ENCODE measurements around the gene PDZD8. TPM values are rescaled to one million over a fixed set of nuclear protein-coding genes. Genes with fewer than 3 reads are reported as not detected.

The PDZD8 gene
- total RNA-seq, 5 donors from 2014 or later (not counting 1 experiment from before 2014, with no cell fraction given) = 12.8 to 20.8 (median 19.4) TPM

DNA sequence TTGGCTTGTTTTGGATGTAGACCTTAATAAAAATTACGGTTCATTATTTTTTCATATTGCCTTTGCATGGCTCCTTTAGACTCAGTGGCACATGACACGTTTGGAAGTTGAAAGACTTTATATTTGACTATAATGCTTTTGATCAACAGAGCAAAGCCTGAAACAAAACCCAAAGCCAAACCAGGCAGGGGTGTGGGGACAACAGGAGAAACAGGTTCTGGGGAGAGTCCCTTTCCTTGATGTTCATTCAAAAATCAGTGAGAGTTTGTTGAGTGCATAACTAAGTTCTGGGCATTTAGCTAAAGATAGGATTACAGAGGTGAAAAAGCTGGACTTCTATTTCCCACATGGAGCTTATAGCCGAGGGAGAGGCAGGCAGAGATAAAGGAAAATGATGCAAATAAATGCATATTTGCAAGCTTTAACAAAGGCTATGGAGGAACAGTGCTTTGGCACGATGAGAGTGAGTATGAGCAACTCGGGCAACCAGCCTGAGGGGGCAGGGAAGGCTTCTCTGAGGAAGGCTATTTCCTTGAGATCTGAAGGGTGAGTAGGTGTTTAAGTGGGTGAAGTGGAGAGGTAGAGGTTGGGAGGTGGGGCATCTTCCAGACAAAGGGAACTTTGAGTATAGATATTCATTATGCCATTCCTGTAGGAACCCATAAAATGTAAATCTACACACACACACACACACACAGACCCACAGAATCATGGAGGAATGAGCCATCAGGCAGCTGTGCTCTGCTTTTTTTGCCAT lies 34.5 kb upstream of the PDZD8 start:
- WGBS (ENCODE audit: insufficient coverage) = 35% methylated on average over 3 of the region's 5 CpGs
- Histone ChIP-seq H3K4me1 (ENCODE audit: control insufficient read depth in 1 of 2, extremely low read depth in 1 of 2, insufficient read depth in 2 of 2, low read length in 2 of 2) (no peaks in the 10 kb centered on the region), H3K27me3 (replicated peaks in 1 of 2; ENCODE audit: control insufficient read depth in 2 of 2, extremely low read depth in 1 of 2, insufficient read depth in 2 of 2, low read length in 1 of 2) (peaks cover 0 to 22% of the 10 kb centered on the region in 2 experiments), H3K36me3 (ENCODE audit: control insufficient read depth in 2 of 2, extremely low read depth in 1 of 2, insufficient read depth in 1 of 2, low read length in 1 of 2) (no peaks in the 10 kb centered on the region), H3K4me3 (ENCODE audit: control insufficient read depth in 1 of 2, extremely low read depth in 1 of 2, low read length in 1 of 2) (no peak overlapping the region), H3K27ac (ENCODE audit: low read length) (no peak overlapping the region), H3K9me3 (no peaks in the 10 kb centered on the region)
- ChIA-PET POLR2A (no interaction called here), CTCF (no interaction called here)
- H3K27me3 Mint-ChIP-seq = peaks cover 13 to 17% of the 10 kb centered on the region in 2 donors
- no peaks in the 10 kb centered on the region for H3K36me3 Mint-ChIP-seq
- H3K4me1 Mint-ChIP-seq = no peaks in the 10 kb centered on the region
- DNase-seq (no peak), ATAC-seq (replicated peaks in 1 of 4) (no peak)
- H3K4me3 Mint-ChIP-seq = no peak overlapping the region
- no peak overlapping the region for H3K27ac Mint-ChIP-seq
- H3K9me3 Mint-ChIP-seq = no peaks in the 10 kb centered on the region

DNA sequence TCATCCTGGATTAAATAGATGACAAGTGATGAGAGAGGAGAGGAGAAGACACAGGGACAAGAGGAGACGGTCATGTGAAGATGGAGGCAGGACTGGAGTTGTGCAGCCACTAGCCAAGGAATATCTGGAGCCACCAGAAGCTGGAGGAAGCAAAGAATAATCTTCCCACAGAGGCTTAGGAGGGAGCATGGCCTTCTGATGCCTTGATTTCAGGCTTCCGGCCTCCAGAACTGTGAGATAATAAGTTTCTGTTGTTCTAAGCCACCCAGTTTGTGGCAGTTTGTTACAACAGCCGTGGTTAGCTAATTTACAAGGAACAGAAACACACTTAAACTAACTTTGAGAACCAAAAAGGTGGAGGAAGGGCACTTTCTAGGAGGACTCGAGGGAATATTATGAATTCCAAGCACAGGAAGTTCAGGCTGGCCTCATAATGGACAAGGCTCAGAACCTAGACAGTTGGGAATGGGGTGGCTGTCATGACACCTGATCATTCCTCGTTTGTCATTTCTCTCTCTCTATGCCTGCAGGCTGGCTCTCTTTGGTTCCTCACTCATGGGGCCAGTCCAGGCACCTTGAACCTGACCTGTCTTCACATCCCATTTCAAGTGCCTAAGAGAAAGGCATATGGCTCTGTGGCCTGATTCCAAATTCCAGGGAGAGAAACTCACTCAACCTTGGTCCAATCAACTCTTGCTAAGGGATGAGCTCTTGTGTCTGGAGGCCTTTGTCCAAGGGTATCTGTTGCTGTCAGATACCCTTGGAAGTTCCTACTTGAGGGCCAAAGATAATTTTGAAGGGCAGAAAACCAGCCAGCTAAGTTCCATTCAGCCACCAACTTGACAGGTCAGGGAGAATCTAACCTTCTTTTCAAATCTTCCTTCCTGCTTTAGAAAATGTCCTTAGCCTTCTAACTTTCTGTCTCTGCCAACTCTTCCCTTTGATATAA lies 33.5 kb upstream of the PDZD8 start:
- no peak overlapping the region for H3K27ac Mint-ChIP-seq
- ChIA-PET POLR2A (no interaction called here), CTCF (interaction anchor here (0.5 to 0.6 kb wide), 2 partner anchors 120 to 1050 kb away, joined by 3 read pairs; no protein-coding TSS in a partner anchor)
- H3K9me3 ChIP-seq = no peaks in the 10 kb centered on the region
- WGBS (ENCODE audit: insufficient coverage) = no CpG with 5 or more reads among the region's 5 CpGs
- no peak for ATAC-seq (replicated peaks in 1 of 4)
- no peaks in the 10 kb centered on the region for H3K9me3 Mint-ChIP-seq
- peaks cover 0 to 24% of the 10 kb centered on the region in 2 experiments for H3K27me3 ChIP-seq (replicated peaks in 1 of 2; ENCODE audit: control insufficient read depth in 2 of 2, extremely low read depth in 1 of 2, insufficient read depth in 2 of 2, low read length in 1 of 2)
- H3K27ac ChIP-seq (ENCODE audit: low read length) = no peak overlapping the region
- H3K4me3 Mint-ChIP-seq = no peak overlapping the region
- H3K36me3 ChIP-seq (ENCODE audit: control insufficient read depth in 2 of 2, extremely low read depth in 1 of 2, insufficient read depth in 1 of 2, low read length in 1 of 2) = no peaks in the 10 kb centered on the region
- peaks cover 14 to 16% of the 10 kb centered on the region in 2 donors for H3K27me3 Mint-ChIP-seq
- H3K4me1 Mint-ChIP-seq = no peaks in the 10 kb centered on the region
- no peak for DNase-seq
- H3K4me1 ChIP-seq (ENCODE audit: control insufficient read depth in 1 of 2, extremely low read depth in 1 of 2, insufficient read depth in 2 of 2, low read length in 2 of 2) = no peaks in the 10 kb centered on the region
- H3K4me3 ChIP-seq (ENCODE audit: control insufficient read depth in 1 of 2, extremely low read depth in 1 of 2, low read length in 1 of 2) = no peak overlapping the region
- H3K36me3 Mint-ChIP-seq = no peaks in the 10 kb centered on the region

DNA sequence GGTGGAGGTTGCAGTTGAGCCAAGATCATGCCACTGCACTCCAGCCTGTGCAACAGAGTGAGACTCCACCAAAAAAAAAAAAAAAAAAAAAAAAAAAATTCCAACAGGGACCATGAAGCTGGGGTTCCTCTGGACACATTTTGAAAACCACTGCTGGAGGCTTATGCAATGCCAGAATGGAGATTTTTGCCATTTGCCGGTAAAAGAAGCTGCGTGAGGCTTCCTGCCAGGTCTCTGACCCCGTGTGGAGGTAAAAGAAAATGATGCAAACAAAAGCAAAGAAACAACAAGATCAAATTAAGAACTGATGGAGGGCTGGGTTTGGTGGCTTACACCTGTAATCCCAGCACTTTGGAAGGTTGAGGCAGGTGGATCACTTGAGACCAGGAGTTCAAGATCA lies 30.5 kb upstream of the PDZD8 start:
- ATAC-seq (replicated peaks in 1 of 4) = no peak
- Mint-ChIP-seq H3K27ac (no peak overlapping the region), H3K27me3 (peaks cover 5 to 16% of the 10 kb centered on the region in 2 donors), H3K36me3 (no peaks in the 10 kb centered on the region), H3K4me1 (no peaks in the 10 kb centered on the region), H3K4me3 (no peak overlapping the region), H3K9me3 (no peaks in the 10 kb centered on the region)
- H3K27me3 ChIP-seq (replicated peaks in 1 of 2; ENCODE audit: control insufficient read depth in 2 of 2, extremely low read depth in 1 of 2, insufficient read depth in 2 of 2, low read length in 1 of 2) = peaks cover 0 to 21% of the 10 kb centered on the region in 2 experiments
- no peak for DNase-seq
- no peak overlapping the region for H3K4me3 ChIP-seq (ENCODE audit: control insufficient read depth in 1 of 2, extremely low read depth in 1 of 2, low read length in 1 of 2)
- H3K9me3 ChIP-seq = no peaks in the 10 kb centered on the region
- no peaks in the 10 kb centered on the region for H3K4me1 ChIP-seq (ENCODE audit: control insufficient read depth in 1 of 2, extremely low read depth in 1 of 2, insufficient read depth in 2 of 2, low read length in 2 of 2)
- 82% methylated on average over 3 of the region's 3 CpGs for WGBS (ENCODE audit: insufficient coverage)
- no peaks in the 10 kb centered on the region for H3K36me3 ChIP-seq (ENCODE audit: control insufficient read depth in 2 of 2, extremely low read depth in 1 of 2, insufficient read depth in 1 of 2, low read length in 1 of 2)
- POLR2A ChIA-PET = no interaction called here
- CTCF ChIA-PET = interaction anchor here in 1 of 2 donors (0.6 to 0.7 kb wide), 2 partner anchors 21 to 94 kb away, joined by 3 read pairs; no protein-coding TSS in a partner anchor
- no peak overlapping the region for H3K27ac ChIP-seq (ENCODE audit: low read length)

DNA sequence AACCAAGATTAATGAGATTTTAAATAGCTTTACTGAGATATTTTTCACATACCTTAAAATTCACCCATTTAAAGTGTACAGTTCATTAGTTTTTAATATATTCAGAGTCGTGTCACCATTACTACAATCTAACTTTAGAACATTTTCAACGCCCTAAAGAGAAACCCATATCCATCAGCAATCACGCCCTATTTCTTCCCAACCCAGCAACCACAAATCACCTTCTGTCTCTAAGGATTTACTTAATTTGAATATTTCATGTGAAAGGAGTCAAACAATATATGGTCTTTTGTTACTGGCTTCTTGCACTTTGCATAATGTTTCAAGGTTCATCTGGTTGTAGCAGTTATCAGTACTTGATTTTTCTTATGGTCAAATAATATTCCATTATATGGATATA lies 25.1 kb upstream of the PDZD8 start:
- ChIA-PET CTCF (no interaction called here), POLR2A (no interaction called here)
- no peak overlapping the region for H3K4me3 ChIP-seq (ENCODE audit: control insufficient read depth in 1 of 2, extremely low read depth in 1 of 2, low read length in 1 of 2)
- H3K36me3 ChIP-seq (ENCODE audit: control insufficient read depth in 2 of 2, extremely low read depth in 1 of 2, insufficient read depth in 1 of 2, low read length in 1 of 2) = no peaks in the 10 kb centered on the region
- Mint-ChIP-seq H3K9me3 (no peaks in the 10 kb centered on the region), H3K4me1 (no peaks in the 10 kb centered on the region), H3K27ac (no peak overlapping the region), H3K4me3 (no peak overlapping the region), H3K36me3 (no peaks in the 10 kb centered on the region), H3K27me3 (peaks cover 0 to 10% of the 10 kb centered on the region in 2 donors)
- ATAC-seq (replicated peaks in 1 of 4) (no peak), DNase-seq (no peak)
- no CpG with 5 or more reads among the region's 3 CpGs for WGBS (ENCODE audit: insufficient coverage)
- peaks cover 0 to 7% of the 10 kb centered on the region in 2 experiments for H3K27me3 ChIP-seq (replicated peaks in 1 of 2; ENCODE audit: control insufficient read depth in 2 of 2, extremely low read depth in 1 of 2, insufficient read depth in 2 of 2, low read length in 1 of 2)
- no peak overlapping the region for H3K27ac ChIP-seq (ENCODE audit: low read length)
- no peaks in the 10 kb centered on the region for H3K4me1 ChIP-seq (ENCODE audit: control insufficient read depth in 1 of 2, extremely low read depth in 1 of 2, insufficient read depth in 2 of 2, low read length in 2 of 2)
- H3K9me3 ChIP-seq = no peaks in the 10 kb centered on the region

DNA sequence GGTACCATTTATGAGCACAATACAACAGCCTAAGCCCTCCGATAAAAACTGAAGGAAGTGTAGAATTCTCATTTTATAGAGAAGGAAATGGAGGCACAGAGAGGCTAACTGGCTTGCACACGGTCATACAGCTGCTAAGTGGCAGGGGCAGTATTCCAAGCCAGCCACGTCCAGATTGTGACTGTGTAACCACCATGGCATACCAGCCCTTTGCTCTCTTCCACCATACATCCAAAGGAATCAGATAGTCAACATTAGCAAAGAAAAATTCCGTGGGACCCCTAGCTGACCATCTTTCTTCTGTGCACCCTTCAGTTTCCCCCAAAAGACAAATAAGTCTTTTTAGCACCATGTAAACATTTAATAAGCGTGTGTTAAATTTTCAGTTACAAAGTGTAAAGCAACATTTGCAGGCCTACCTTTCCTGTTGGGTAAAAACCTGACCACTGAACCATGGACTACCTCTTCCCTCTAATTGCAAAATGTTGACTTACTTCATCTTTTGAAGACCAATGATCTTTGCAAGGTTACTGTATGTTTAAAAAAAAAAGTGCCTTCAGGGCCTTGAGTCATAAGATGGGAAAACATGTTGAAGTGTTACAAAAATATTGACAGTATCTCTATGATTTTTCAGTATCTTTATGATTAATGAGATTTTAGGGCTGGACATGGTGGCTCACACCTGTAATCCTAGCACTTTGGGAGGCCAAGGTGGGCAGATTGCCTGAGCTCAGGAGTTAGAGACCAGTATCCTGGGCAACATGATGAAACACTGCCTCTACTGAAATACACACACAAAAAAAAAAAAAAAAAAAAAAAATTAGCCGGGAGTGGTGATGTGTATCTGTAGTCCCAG lies 24.3 kb upstream of the PDZD8 start:
- POLR2A ChIA-PET = no interaction called here

DNA sequence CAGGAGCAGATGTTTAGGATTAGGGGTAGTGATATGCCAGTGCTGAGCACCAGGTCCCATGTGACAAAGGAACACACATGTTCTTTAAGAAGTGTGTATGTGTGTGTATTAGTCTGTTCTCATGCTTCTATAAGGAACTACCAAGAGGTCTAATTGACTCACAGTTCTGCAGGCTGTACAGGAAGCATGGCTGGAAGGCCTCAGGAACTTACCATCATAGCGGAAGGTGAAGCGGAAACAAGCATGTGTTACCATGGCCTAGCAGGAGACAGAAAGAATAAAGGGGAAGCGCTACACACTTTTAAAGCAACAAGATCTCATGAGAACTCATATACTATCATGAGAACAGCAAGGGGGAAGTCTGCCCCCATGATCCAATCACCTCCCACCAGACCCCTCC lies 22.8 kb upstream of the PDZD8 start:
- no peak overlapping the region for H3K4me3 Mint-ChIP-seq
- peaks cover 5 to 17% of the 10 kb centered on the region in 2 donors for H3K27me3 Mint-ChIP-seq
- H3K27ac ChIP-seq (ENCODE audit: low read length) = no peak overlapping the region
- ChIA-PET POLR2A (no interaction called here), CTCF (no interaction called here)
- H3K36me3 Mint-ChIP-seq = no peaks in the 10 kb centered on the region
- H3K4me1 ChIP-seq (ENCODE audit: control insufficient read depth in 1 of 2, extremely low read depth in 1 of 2, insufficient read depth in 2 of 2, low read length in 2 of 2) = no peaks in the 10 kb centered on the region
- H3K9me3 ChIP-seq = no peaks in the 10 kb centered on the region
- WGBS (ENCODE audit: insufficient coverage) = no CpG with 5 or more reads among the region's 3 CpGs
- no peaks in the 10 kb centered on the region for H3K4me1 Mint-ChIP-seq
- no peak for DNase-seq
- H3K27me3 ChIP-seq (replicated peaks in 1 of 2; ENCODE audit: control insufficient read depth in 2 of 2, extremely low read depth in 1 of 2, insufficient read depth in 2 of 2, low read length in 1 of 2) = peaks cover 0 to 3% of the 10 kb centered on the region in 2 experiments
- no peak for ATAC-seq (replicated peaks in 1 of 4)
- no peaks in the 10 kb centered on the region for H3K9me3 Mint-ChIP-seq
- no peaks in the 10 kb centered on the region for H3K36me3 ChIP-seq (ENCODE audit: control insufficient read depth in 2 of 2, extremely low read depth in 1 of 2, insufficient read depth in 1 of 2, low read length in 1 of 2)
- no peak overlapping the region for H3K4me3 ChIP-seq (ENCODE audit: control insufficient read depth in 1 of 2, extremely low read depth in 1 of 2, low read length in 1 of 2)
- H3K27ac Mint-ChIP-seq = no peak overlapping the region

More for the DNA sequence above, 24.3 kb upstream of the PDZD8 start:
- WGBS (ENCODE audit: insufficient coverage) = 74% methylated on average over 4 of the region's 6 CpGs
- DNase-seq (no peak), ATAC-seq (replicated peaks in 1 of 4) (no peak)
- H3K4me1 Mint-ChIP-seq = no peaks in the 10 kb centered on the region
- no peaks in the 10 kb centered on the region for H3K9me3 Mint-ChIP-seq
- H3K27me3 Mint-ChIP-seq = peaks cover 0 to 17% of the 10 kb centered on the region in 2 donors
- Histone ChIP-seq H3K27ac (ENCODE audit: low read length) (no peak overlapping the region), H3K9me3 (no peaks in the 10 kb centered on the region), H3K4me1 (ENCODE audit: control insufficient read depth in 1 of 2, extremely low read depth in 1 of 2, insufficient read depth in 2 of 2, low read length in 2 of 2) (no peaks in the 10 kb centered on the region), H3K36me3 (ENCODE audit: control insufficient read depth in 2 of 2, extremely low read depth in 1 of 2, insufficient read depth in 1 of 2, low read length in 1 of 2) (no peaks in the 10 kb centered on the region), H3K4me3 (ENCODE audit: control insufficient read depth in 1 of 2, extremely low read depth in 1 of 2, low read length in 1 of 2) (no peak overlapping the region), H3K27me3 (replicated peaks in 1 of 2; ENCODE audit: control insufficient read depth in 2 of 2, extremely low read depth in 1 of 2, insufficient read depth in 2 of 2, low read length in 1 of 2) (peaks cover 0 to 6% of the 10 kb centered on the region in 2 experiments)
- CTCF ChIA-PET = interaction anchor here in 1 of 2 donors (0.7 kb wide), 1 partner anchor 66 kb away, joined by 5 read pairs; no protein-coding TSS in a partner anchor
- no peak overlapping the region for H3K4me3 Mint-ChIP-seq
- no peaks in the 10 kb centered on the region for H3K36me3 Mint-ChIP-seq
- H3K27ac Mint-ChIP-seq = no peak overlapping the region

Data from T-cell (primary cell).